ENCODE measurements around the gene CDK16.

Gene CDK16

GRCh38 chrX:47210661-47211425 lies 7.6 kb upstream of the CDK16 start:
- no peaks in the 10 kb centered on the region for H3K9me3 ChIP-seq (ENCODE audit: control insufficient read depth, insufficient read depth, low read depth, low read length)
- H3K27ac ChIP-seq (ENCODE audit: low read depth, low read length), result no peak overlapping the region
- H3K36me3 ChIP-seq (ENCODE audit: control insufficient read depth, insufficient read depth, low read length), result peaks cover 100% of the 10 kb centered on the region
- H3K9ac ChIP-seq (ENCODE audit: low read length), result no peak overlapping the region
- H3K4me1 ChIP-seq (ENCODE audit: control insufficient read depth, insufficient read depth, low read length), result peaks cover 2% of the 10 kb centered on the region; the same call in 1 of the 2 replicates
- H3K4me3 ChIP-seq (ENCODE audit: low read depth, low read length), result no peak overlapping the region
- H3K27me3 ChIP-seq (ENCODE audit: control insufficient read depth, insufficient read depth, low read length), result no peaks in the 10 kb centered on the region

DNA sequence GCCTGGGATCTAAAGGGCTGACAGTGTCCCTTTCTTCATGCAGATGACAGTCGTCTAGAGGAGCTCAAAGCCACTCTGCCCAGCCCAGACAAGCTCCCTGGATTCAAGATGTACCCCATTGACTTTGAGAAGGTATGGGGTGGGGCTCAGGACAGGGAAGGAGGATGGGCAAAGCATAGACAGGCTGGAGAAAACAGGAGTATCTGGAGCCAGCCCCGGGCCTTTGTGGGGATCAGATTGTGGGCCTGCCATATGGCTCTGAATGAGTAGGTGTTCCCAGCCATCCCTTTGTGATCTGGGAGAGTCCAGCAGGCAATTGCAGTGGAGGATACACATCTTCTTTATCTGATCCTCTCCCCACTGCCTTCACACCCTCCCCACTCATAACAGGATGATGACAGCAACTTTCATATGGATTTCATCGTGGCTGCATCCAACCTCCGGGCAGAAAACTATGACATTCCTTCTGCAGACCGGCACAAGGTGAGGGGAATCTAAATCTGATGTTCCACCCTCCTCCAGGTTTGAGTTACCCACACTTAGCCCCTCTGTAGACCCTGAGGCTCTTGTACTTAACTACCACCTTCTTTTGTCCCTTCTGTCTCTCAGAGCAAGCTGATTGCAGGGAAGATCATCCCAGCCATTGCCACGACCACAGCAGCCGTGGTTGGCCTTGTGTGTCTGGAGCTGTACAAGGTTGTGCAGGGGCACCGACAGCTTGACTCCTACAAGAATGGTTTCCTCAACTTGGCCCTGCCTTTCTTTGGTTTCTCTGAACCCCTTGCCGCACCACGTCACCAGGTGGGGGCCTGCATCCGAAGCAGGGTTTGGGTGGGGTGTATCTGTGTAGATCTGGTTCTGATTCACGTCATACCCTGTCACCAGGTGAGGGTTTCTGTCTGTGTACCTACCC lies 5.8 kb upstream of the CDK16 start:
- H3K27ac ChIP-seq (ENCODE audit: low read depth, low read length), result no peak overlapping the region
- H3K4me3 ChIP-seq (ENCODE audit: low read depth, low read length), result no peak overlapping the region
- H3K36me3 ChIP-seq (ENCODE audit: control insufficient read depth, insufficient read depth, low read length), result peaks cover 92% of the 10 kb centered on the region
- H3K9me3 ChIP-seq (ENCODE audit: control insufficient read depth, insufficient read depth, low read depth, low read length), result no peaks in the 10 kb centered on the region
- H3K9ac ChIP-seq (ENCODE audit: low read length), result no peak overlapping the region
- peaks cover 19% of the 10 kb centered on the region for H3K4me1 ChIP-seq (ENCODE audit: control insufficient read depth, insufficient read depth, low read length)
- no peaks in the 10 kb centered on the region for H3K27me3 ChIP-seq (ENCODE audit: control insufficient read depth, insufficient read depth, low read length)

- Histone ChIP-seq H3K4me1 (ENCODE audit: control insufficient read depth, insufficient read depth, low read length) (peaks cover 20% of the 10 kb centered on the region), H3K4me3 (ENCODE audit: low read depth, low read length) (no peak overlapping the region), H3K27me3 (ENCODE audit: control insufficient read depth, insufficient read depth, low read length) (no peaks in the 10 kb centered on the region), H3K9me3 (ENCODE audit: control insufficient read depth, insufficient read depth, low read depth, low read length) (no peaks in the 10 kb centered on the region), H3K36me3 (ENCODE audit: control insufficient read depth, insufficient read depth, low read length) (peaks cover 73% of the 10 kb centered on the region), H3K9ac (ENCODE audit: low read length) (no peak overlapping the region), H3K27ac (ENCODE audit: low read depth, low read length) (no peak overlapping the region)
These were observed 3.9 kb upstream of the CDK16 start for GRCh38 chrX:47214435-47215077.

GRCh38 chrX:47215291-47215900 lies 3.1 kb upstream of the CDK16 start:
- Histone ChIP-seq H3K4me3 (ENCODE audit: low read depth, low read length) (no peak overlapping the region), H3K4me1 (ENCODE audit: control insufficient read depth, insufficient read depth, low read length) (peaks cover 28% of the 10 kb centered on the region), H3K27ac (ENCODE audit: low read depth, low read length) (no peak overlapping the region), H3K9me3 (ENCODE audit: control insufficient read depth, insufficient read depth, low read depth, low read length) (no peaks in the 10 kb centered on the region), H3K27me3 (ENCODE audit: control insufficient read depth, insufficient read depth, low read length) (no peaks in the 10 kb centered on the region), H3K36me3 (ENCODE audit: control insufficient read depth, insufficient read depth, low read length) (peaks cover 66% of the 10 kb centered on the region), H3K9ac (ENCODE audit: low read length) (no peak overlapping the region)

GRCh38 chrX:47216393-47216925 lies 2.0 kb upstream of the CDK16 start:
- H3K36me3 ChIP-seq (ENCODE audit: control insufficient read depth, insufficient read depth, low read length), result peaks cover 65% of the 10 kb centered on the region
- H3K9me3 ChIP-seq (ENCODE audit: control insufficient read depth, insufficient read depth, low read depth, low read length), result no peaks in the 10 kb centered on the region
- no peaks in the 10 kb centered on the region for H3K27me3 ChIP-seq (ENCODE audit: control insufficient read depth, insufficient read depth, low read length)
- H3K4me1 ChIP-seq (ENCODE audit: control insufficient read depth, insufficient read depth, low read length), result peaks cover 33% of the 10 kb centered on the region
- H3K4me3 ChIP-seq (ENCODE audit: low read depth, low read length), result no peak overlapping the region
- peak overlapping the region; percentile 73 for H3K9ac ChIP-seq (ENCODE audit: low read length)
- peak overlapping the region; percentile 83 for H3K27ac ChIP-seq (ENCODE audit: low read depth, low read length)

- peaks cover 33% of the 10 kb centered on the region for H3K4me1 ChIP-seq (ENCODE audit: control insufficient read depth, insufficient read depth, low read length)
- H3K9me3 ChIP-seq (ENCODE audit: control insufficient read depth, insufficient read depth, low read depth, low read length), result no peaks in the 10 kb centered on the region
- H3K27me3 ChIP-seq (ENCODE audit: control insufficient read depth, insufficient read depth, low read length), result no peaks in the 10 kb centered on the region
- peaks cover 65% of the 10 kb centered on the region for H3K36me3 ChIP-seq (ENCODE audit: control insufficient read depth, insufficient read depth, low read length)
- peak overlapping the region; percentile 83 for H3K27ac ChIP-seq (ENCODE audit: low read depth, low read length)
- H3K9ac ChIP-seq (ENCODE audit: low read length), result peak overlapping the region; percentile 73
- H3K4me3 ChIP-seq (ENCODE audit: low read depth, low read length), result peak overlapping the region; percentile 60
These were observed 1.2 kb upstream of the CDK16 start for GRCh38 chrX:47217121-47217851.

GRCh38 chrX:47217852-47218279 lies 615 bp upstream of the CDK16 start:
- peak overlapping the region; percentile 96 for H3K27ac ChIP-seq (ENCODE audit: low read depth, low read length)
- H3K36me3 ChIP-seq (ENCODE audit: control insufficient read depth, insufficient read depth, low read length), result peaks cover 63% of the 10 kb centered on the region
- H3K27me3 ChIP-seq (ENCODE audit: control insufficient read depth, insufficient read depth, low read length), result no peaks in the 10 kb centered on the region
- peaks cover 33% of the 10 kb centered on the region for H3K4me1 ChIP-seq (ENCODE audit: control insufficient read depth, insufficient read depth, low read length)
- H3K9me3 ChIP-seq (ENCODE audit: control insufficient read depth, insufficient read depth, low read depth, low read length), result no peaks in the 10 kb centered on the region
- H3K9ac ChIP-seq (ENCODE audit: low read length), result peak overlapping the region; percentile 96
- peak overlapping the region; percentile 86 for H3K4me3 ChIP-seq (ENCODE audit: low read depth, low read length)

DNA sequence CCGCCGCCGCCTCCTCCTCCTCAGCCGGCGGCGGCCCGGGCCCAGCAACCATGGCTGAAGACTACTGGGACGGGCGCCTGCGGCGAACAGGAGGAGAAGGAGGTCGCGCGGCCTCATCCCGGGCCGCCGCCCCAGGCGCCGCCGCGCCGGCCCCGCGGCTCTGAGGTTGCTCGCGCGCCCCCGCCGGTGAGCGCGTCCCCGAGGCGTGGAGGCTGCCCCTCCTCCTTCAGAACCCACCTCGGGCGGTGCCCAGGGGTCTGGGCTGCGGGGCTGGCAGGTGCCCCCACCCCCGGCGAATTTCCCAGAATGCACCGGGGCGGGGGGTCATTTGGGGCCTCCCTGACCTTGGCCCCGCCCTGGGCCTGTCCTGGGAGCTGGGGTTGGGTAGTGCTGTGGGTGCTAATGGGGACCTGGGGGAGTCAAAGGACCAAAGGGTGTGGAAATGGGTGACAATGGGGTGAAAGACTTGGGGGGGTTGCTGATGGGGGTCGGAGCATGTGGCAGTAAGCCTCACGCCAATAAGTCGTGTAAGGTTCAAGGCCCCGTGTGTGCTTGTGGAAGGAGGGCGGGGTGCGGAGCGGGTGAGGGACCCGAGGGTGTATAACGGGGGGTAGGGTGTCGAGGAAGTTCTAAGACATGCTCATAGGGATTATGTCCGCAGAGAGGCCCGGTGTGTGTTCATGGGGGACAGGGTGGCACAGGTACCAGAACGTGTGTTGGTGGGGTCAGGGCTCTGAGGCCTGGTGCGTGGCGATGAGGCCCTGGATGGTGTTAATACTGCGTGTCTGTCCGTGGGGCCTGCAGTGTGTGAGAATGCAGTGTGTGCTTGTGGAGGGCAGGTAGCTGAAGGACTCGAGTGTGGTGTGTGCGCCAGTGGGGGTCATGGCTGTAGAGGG lies 687 bp downstream of the CDK16 start:
- H3K9me3 ChIP-seq (ENCODE audit: control insufficient read depth, insufficient read depth, low read depth, low read length), result no peaks in the 10 kb centered on the region
- peak overlapping the region; percentile 96 for H3K9ac ChIP-seq (ENCODE audit: low read length)
- H3K36me3 ChIP-seq (ENCODE audit: control insufficient read depth, insufficient read depth, low read length), result peaks cover 63% of the 10 kb centered on the region
- peaks cover 33% of the 10 kb centered on the region for H3K4me1 ChIP-seq (ENCODE audit: control insufficient read depth, insufficient read depth, low read length)
- H3K27me3 ChIP-seq (ENCODE audit: control insufficient read depth, insufficient read depth, low read length), result no peaks in the 10 kb centered on the region
- peak overlapping the region; percentile 86 for H3K4me3 ChIP-seq (ENCODE audit: low read depth, low read length)
- H3K27ac ChIP-seq (ENCODE audit: low read depth, low read length), result peak overlapping the region; percentile 96

- H3K9me3 ChIP-seq (ENCODE audit: control insufficient read depth, insufficient read depth, low read depth, low read length), result no peaks in the 10 kb centered on the region
- no peaks in the 10 kb centered on the region for H3K27me3 ChIP-seq (ENCODE audit: control insufficient read depth, insufficient read depth, low read length)
- H3K4me3 ChIP-seq (ENCODE audit: low read depth, low read length), result no peak overlapping the region
- peaks cover 63% of the 10 kb centered on the region for H3K36me3 ChIP-seq (ENCODE audit: control insufficient read depth, insufficient read depth, low read length)
- H3K4me1 ChIP-seq (ENCODE audit: control insufficient read depth, insufficient read depth, low read length), result peaks cover 21% of the 10 kb centered on the region
- H3K9ac ChIP-seq (ENCODE audit: low read length), result no peak overlapping the region
- H3K27ac ChIP-seq (ENCODE audit: low read depth, low read length), result no peak overlapping the region
These were observed 3.3 kb downstream of the CDK16 start for GRCh38 chrX:47221756-47222155.

Data from HUES6 (cell line).